Upper lobe of left lung (tissue), 4 donors: ENCODE data around the gene COL9A2.

Source experiments
- EP300 ChIP-seq, 4 donors: sonication (generic); formaldehyde crosslinking; IDR thresholded peaks; one replicate each; pipeline ENCODE4 v1.5.1; 2017; ENCODE audit warnings: antibody characterized with exemption in 4 of 4, control low read depth in 2 of 4
- POLR2A ChIP-seq, 4 donors: fragments of 450-650 bp; IDR thresholded peaks; one replicate each; pipeline ENCODE4 v1.5.1; 2016 to 2017; ENCODE audit warnings: antibody characterized with exemption in 4 of 4, mild to moderate bottlenecking in 2 of 4
- POLR2AphosphoS5 ChIP-seq, 2 donors: sonication (generic); formaldehyde crosslinking; IDR thresholded peaks; one replicate each; pipeline ENCODE4 v1.5.1; 2017; ENCODE audit warnings: antibody characterized with exemption in 2 of 2
- TF ChIP-seq, protein P1 (sequence below), 6 experiments: fragments of 450-650 bp in 4 of 6; fragments of 200-600 bp in 2 of 6; sonication (generic) in 2 of 6; IDR thresholded peaks; one replicate each; pipeline ENCODE4 v1.5.1; 2016 to 2019; ENCODE audit warnings: antibody characterized with exemption in 6 of 6

DNA sequence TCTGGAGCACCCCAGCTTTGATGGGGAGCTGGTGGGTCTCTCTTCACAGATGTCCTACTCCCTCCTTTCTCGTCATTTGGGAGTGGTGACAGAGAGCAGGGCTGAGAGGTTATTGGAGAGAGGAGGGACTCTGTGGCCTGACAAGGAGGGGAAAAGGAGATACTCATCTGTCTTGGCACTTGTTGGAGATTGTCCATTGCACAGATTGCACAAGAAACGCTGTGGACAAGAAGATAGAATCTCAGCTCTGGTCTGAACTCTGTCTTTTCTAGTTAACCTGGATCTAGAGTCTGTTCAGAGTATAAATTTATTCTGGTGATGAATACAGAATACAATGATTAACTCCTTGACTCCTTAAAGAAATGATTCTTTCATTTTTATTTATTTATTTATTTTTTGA lies 34.0 kb upstream of the COL9A2 start:
- no peak for TF ChIP-seq POLR2AphosphoS5 (IDR thresholded peaks at IDR 0.05)
- TF ChIP-seq POLR2A (IDR thresholded peaks at IDR 0.05) = no peak
- TF ChIP-seq, protein P1, sequence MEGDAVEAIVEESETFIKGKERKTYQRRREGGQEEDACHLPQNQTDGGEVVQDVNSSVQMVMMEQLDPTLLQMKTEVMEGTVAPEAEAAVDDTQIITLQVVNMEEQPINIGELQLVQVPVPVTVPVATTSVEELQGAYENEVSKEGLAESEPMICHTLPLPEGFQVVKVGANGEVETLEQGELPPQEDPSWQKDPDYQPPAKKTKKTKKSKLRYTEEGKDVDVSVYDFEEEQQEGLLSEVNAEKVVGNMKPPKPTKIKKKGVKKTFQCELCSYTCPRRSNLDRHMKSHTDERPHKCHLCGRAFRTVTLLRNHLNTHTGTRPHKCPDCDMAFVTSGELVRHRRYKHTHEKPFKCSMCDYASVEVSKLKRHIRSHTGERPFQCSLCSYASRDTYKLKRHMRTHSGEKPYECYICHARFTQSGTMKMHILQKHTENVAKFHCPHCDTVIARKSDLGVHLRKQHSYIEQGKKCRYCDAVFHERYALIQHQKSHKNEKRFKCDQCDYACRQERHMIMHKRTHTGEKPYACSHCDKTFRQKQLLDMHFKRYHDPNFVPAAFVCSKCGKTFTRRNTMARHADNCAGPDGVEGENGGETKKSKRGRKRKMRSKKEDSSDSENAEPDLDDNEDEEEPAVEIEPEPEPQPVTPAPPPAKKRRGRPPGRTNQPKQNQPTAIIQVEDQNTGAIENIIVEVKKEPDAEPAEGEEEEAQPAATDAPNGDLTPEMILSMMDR (IDR thresholded peaks at IDR 0.05) = no peak
- no peak for TF ChIP-seq EP300 (IDR thresholded peaks at IDR 0.05)
